ENCODE results near the gene FBXO34. TPM values are rescaled to one million over a fixed set of nuclear protein-coding genes. Genes with fewer than 3 reads are reported as not detected.

Gene FBXO34
- total and polyA plus RNA-seq, 9 of the 15 experiments (the other 6 are each of a cell fraction or from before 2014, with no cell fraction given) = 6.3 to 24.9 (median 16.2) TPM

GRCh38 chr14:55270832-55271571 is at the start of gene FBXO34 (continued):
- TF ChIP-seq, protein P1, sequence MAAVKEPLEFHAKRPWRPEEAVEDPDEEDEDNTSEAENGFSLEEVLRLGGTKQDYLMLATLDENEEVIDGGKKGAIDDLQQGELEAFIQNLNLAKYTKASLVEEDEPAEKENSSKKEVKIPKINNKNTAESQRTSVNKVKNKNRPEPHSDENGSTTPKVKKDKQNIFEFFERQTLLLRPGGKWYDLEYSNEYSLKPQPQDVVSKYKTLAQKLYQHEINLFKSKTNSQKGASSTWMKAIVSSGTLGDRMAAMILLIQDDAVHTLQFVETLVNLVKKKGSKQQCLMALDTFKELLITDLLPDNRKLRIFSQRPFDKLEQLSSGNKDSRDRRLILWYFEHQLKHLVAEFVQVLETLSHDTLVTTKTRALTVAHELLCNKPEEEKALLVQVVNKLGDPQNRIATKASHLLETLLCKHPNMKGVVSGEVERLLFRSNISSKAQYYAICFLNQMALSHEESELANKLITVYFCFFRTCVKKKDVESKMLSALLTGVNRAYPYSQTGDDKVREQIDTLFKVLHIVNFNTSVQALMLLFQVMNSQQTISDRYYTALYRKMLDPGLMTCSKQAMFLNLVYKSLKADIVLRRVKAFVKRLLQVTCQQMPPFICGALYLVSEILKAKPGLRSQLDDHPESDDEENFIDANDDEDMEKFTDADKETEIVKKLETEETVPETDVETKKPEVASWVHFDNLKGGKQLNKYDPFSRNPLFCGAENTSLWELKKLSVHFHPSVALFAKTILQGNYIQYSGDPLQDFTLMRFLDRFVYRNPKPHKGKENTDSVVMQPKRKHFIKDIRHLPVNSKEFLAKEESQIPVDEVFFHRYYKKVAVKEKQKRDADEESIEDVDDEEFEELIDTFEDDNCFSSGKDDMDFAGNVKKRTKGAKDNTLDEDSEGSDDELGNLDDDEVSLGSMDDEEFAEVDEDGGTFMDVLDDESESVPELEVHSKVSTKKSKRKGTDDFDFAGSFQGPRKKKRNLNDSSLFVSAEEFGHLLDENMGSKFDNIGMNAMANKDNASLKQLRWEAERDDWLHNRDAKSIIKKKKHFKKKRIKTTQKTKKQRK (IDR thresholded peaks at IDR 0.05; ENCODE audit: borderline replicate concordance, low read depth, low read length) = no peak
- TF ChIP-seq IRF2 (CRISPR knock-in tag; IDR thresholded peaks at IDR 0.05) (no peak), MCM7 (IDR thresholded peaks at IDR 0.05) (no peak), DPF2 (IDR thresholded peaks at IDR 0.05) (no peak), AFF1 (IDR thresholded peaks at IDR 0.05; ENCODE audit: low read depth in 1 of 2, partially characterized antibody in 2 of 2) (no peak), JUN (IDR thresholded peaks at IDR 0.05; ENCODE audit: borderline replicate concordance, low read depth, low read length) (peak; percentile 51; the same call in 1 of the 2 replicates), JUN (CRISPR knock-in tag; IDR thresholded peaks at IDR 0.05; ENCODE audit: borderline replicate concordance) (0 out of 2 replicates have a peak, but pooled peaks have one; percentile 27), ZNF174 (CRISPR knock-in tag; IDR thresholded peaks at IDR 0.05) (no peak), KDM1A (IDR thresholded peaks at IDR 0.05) (no peak), SMC3 (conservative IDR thresholded peaks at IDR 0.05; ENCODE audit: insufficient read depth, low read depth, low read length) (peak; percentile 62), FOS (IDR thresholded peaks at IDR 0.05; ENCODE audit: extremely low read depth, insufficient read length) (no peak), CXXC5 (CRISPR knock-in tag; IDR thresholded peaks at IDR 0.05) (peak; percentile 81), ARID3A (IDR thresholded peaks at IDR 0.05; ENCODE audit: borderline replicate concordance, low read depth, low read length) (no peak), SIN3B (IDR thresholded peaks at IDR 0.05; ENCODE audit: low read depth) (0 out of 2 replicates have a peak, but pooled peaks have one; percentile 24), ZNF23 (CRISPR knock-in tag; IDR thresholded peaks at IDR 0.05) (no peak)
- TF ChIP-seq, protein P2, sequence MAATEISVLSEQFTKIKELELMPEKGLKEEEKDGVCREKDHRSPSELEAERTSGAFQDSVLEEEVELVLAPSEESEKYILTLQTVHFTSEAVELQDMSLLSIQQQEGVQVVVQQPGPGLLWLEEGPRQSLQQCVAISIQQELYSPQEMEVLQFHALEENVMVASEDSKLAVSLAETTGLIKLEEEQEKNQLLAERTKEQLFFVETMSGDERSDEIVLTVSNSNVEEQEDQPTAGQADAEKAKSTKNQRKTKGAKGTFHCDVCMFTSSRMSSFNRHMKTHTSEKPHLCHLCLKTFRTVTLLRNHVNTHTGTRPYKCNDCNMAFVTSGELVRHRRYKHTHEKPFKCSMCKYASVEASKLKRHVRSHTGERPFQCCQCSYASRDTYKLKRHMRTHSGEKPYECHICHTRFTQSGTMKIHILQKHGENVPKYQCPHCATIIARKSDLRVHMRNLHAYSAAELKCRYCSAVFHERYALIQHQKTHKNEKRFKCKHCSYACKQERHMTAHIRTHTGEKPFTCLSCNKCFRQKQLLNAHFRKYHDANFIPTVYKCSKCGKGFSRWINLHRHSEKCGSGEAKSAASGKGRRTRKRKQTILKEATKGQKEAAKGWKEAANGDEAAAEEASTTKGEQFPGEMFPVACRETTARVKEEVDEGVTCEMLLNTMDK (IDR thresholded peaks at IDR 0.05; ENCODE audit: borderline replicate concordance, insufficient read depth, low read depth, low read length, poor library complexity, severe bottlenecking) = peak; percentile 93
